ENCODE data around the gene TRAPPC12.
"Not testable (repeated sequence)": the region's sequence is repeated elsewhere in the genome, so short reads cannot be mapped to it uniquely, and the experiment has no call there.

Gene TRAPPC12

DNA sequence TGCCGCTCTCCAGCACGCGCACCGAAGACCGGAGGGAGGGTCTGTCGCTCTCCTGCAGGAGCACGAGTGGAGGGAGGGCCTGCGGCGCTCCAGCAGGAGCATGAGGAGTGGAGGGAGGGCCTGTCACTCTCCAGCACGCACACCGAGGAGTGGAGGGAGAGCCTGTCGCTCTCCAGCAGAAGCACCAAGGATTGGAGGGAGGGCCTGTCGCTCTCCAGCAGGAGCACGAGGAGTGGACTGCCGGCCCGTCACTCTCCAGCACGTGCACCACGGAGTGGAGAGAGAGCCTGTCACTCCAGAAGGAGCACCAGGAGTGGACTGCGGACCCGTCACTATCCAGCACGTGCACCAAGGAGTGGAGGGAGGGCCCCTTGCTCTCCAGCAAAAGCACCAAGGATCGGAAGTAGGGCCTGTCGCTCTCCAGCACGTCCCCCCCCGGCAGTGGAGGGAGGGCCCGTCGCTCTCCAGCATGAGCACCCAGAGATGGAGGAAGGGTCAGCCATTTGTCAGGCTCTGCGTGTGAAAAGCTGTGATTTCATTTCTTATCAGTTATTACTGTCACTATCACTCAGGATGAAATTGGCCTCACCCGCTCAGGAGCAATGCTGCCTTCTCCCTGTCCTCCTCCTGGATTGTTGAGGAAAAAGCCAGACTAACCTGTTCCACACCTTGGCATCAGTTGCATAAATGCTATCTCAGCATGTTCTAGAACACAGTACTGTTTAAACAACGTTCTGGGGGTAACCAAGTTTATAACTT, 103.9 kb downstream of the TRAPPC12 start:
- FAIRE-seq, result no peak
- no peak for DNase-seq (ENCODE audit: insufficient read length, low spot score)

- FAIRE-seq, result no peak
- DNase-seq (ENCODE audit: insufficient read length, low spot score), result no peak
Measured at GRCh38 chr2:3483986-3484960, 104.8 kb downstream of the TRAPPC12 start.

DNA sequence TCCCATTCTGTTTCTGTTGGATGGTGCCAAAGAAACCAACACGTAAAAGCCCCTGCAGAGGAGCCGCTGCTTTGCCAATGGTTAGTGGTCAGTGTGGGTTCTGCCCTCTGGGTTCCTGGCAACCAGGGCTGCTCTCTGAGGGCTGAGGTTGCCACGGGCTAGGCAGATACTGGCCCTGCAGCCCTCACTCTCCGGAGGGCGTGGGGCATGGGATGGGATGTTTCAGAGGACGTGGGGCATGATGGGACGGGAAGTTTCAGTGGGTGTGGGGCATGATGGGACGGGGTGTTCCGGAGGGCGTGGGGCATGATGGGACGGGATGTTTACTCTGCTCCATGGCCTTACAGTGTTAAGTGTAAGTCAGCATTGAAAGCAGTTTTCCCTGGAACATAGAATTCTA, 105.7 kb downstream of the TRAPPC12 start:
- DNase-seq (ENCODE audit: insufficient read length, low spot score), result no peak

GRCh38 chr2:3486047-3487027, 106.8 kb downstream of the TRAPPC12 start:
- FAIRE-seq, result no peak
- no peak for DNase-seq (ENCODE audit: insufficient read length, low spot score)

More for the DNA sequence above, 105.7 kb downstream of the TRAPPC12 start:
- FAIRE-seq, result no peak

DNA sequence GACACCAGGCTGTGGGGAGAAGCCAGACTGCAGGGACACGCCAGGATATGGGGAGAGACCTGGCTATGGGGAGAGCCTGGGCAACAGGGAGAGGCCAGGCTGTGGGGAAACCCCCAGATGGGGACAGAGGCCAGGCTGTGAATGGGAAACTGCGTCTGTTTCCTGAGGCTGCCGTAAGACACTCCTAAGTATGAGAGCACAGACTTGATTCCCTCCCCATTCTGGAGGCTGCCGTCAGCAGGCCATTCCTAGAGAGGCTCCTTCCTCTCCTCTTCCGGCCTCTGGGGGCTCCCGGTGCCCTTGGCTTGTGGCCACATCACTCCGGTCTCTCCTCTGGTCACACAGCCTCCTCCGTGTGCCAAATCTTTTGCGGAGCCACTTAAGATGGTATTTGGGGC, 107.5 kb downstream of the TRAPPC12 start:
- no peak for DNase-seq (ENCODE audit: insufficient read length, low spot score)
- FAIRE-seq, result no peak

DNA sequence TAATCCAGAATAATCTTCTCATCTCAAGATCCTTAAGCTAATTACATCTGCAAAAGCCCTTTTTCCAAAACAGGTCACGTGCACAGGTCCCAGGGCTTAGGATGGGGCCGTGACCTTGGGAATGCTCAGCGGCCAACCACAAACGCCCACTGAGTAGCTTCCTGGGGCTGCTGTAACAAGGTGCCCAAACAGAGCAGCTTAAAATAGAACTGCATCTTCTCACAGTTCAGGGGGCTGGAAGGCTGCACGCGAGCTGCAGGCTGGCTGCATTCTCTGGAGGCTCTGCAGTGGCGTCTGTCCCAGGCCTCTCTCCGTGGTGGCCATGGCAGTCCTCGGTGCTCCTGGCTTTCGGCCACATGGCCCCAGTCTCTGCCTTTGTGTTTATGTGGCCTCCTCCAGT, 107.9 kb downstream of the TRAPPC12 start:
- no peak for DNase-seq (ENCODE audit: insufficient read length, low spot score)
- FAIRE-seq, result no peak

DNA sequence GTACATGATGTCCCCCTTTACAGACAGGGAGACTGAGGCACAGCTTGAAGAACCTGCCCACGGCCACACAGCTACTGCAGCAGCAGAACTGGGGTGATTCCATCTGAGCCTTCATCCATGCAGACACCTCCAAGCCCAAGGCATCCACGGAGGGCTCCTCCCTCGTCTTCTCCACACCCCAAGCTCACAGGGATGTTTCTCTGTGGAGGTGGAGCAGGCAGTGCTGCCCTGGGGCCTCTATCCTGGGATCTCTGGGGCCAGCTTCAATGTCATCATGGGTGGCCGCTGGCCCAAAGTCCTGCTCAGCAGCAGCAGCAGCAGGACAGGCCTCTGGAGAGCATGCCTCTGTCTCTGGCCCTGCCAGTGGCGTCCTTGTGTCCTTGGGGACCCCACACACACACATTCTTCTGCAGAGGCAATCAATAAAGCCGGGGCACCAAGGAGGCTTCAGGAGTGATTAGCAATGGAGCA, 108.6 kb downstream of the TRAPPC12 start:
- no peak for FAIRE-seq
- no peak for DNase-seq (ENCODE audit: insufficient read length, low spot score)

GRCh38 chr2:3488855-3489763, 109.6 kb downstream of the TRAPPC12 start:
- FAIRE-seq, result no peak
- no peak for DNase-seq (ENCODE audit: insufficient read length, low spot score)

GRCh38 chr2:3489764-3490115, 110.2 kb downstream of the TRAPPC12 start:
- DNase-seq (ENCODE audit: insufficient read length, low spot score) (no peak), FAIRE-seq (no peak)

- no peak for DNase-seq (ENCODE audit: insufficient read length, low spot score)
- no peak for FAIRE-seq
Measured at GRCh38 chr2:3490191-3491170, 111.0 kb downstream of the TRAPPC12 start.

GRCh38 chr2:3491306-3491705, 111.8 kb downstream of the TRAPPC12 start:
- no peak for DNase-seq (ENCODE audit: insufficient read length, low spot score)
- FAIRE-seq, result no peak

GRCh38 chr2:3491716-3492474, 112.4 kb downstream of the TRAPPC12 start:
- FAIRE-seq (no peak), DNase-seq (ENCODE audit: insufficient read length, low spot score) (no peak)

GRCh38 chr2:3492475-3492787, 112.9 kb downstream of the TRAPPC12 start:
- FAIRE-seq; DNase-seq (ENCODE audit: insufficient read length, low spot score): not testable (repeated sequence)

- FAIRE-seq (no peak), DNase-seq (ENCODE audit: insufficient read length, low spot score) (no peak)
Measured at GRCh38 chr2:3492951-3493614, 113.6 kb downstream of the TRAPPC12 start.

DNA sequence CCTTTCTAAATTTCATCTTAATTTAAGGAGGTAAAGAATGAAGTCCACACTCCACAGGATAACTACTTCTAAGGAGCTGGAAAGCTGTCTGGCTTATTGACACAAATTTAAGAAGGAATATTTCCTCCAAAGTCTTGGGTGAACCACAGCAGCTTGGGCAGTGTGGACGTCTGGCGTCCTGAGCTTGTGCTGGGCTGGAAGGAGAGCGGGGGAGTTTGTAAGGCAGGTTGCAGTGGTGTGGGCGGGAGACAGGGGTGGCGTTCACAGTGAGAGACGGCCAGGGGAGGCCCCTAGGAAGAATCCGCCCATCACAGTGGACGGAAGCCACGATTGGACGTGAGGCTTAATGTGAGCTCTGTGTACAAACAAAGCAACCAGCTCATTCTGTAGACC, 114.1 kb downstream of the TRAPPC12 start:
- FAIRE-seq, result no peak
- no peak for DNase-seq (ENCODE audit: insufficient read length, low spot score)

GRCh38 chr2:3494984-3495666, 115.6 kb downstream of the TRAPPC12 start:
- no peak for FAIRE-seq
- no peak for DNase-seq (ENCODE audit: insufficient read length, low spot score)

DNA sequence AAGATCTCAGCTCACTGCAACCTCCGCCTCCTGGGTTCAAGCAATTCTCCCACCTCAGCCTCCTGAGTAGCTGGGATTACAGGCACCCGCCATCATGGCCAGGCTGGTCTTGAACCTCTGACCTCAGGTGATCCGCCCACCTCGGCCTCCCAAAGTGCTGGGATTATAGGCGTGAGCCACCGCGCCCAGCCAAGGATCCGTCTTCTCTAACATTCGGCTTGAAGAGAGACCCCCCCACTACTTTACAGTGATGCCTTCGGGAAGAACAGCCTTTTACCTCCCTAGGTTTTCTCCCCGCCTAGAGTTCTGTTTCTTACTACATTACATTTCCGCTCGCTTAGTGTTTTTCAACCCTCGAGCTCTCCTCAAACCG, 117.2 kb downstream of the TRAPPC12 start:
- DNase-seq (ENCODE audit: insufficient read length, low spot score); FAIRE-seq: not testable (repeated sequence)

All from GM19239 (cell line).